Hypothalamus (tissue), 51 donors: ENCODE measurements around the gene SPAG16.
A peak's percentile ranks its signal among the peaks of the same experiment; 100 is the strongest.
"Not testable (repeated sequence)": the region's sequence is repeated elsewhere in the genome, so short reads cannot be mapped to it uniquely, and the experiment has no call there.

Experiments
- DNase-seq, 51 donors: peaks; one replicate each; lab custom pipeline; 2025; lab: John Stamatoyannopoulos, UW

The SPAG16 gene

DNA sequence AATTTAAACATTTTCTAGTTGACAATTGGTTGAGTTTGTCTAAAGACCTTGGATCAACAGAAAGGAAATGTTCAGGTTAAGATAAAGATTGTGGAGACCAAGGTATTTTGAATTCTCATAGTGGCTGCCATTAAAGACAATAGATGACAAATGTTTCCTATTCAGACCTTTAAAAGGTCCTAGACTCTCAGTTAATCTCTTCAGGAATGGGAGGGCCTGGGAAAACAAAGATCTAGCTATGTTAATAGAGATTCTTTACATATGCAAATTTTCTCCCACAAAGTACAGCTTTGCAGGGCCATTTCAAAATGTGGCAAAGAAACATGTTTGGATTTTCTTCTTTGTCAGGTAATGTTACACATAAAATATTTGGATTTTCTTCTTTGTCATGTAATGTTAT is 403.9 kb downstream of the SPAG16 start:
- no peak for DNase-seq

DNA sequence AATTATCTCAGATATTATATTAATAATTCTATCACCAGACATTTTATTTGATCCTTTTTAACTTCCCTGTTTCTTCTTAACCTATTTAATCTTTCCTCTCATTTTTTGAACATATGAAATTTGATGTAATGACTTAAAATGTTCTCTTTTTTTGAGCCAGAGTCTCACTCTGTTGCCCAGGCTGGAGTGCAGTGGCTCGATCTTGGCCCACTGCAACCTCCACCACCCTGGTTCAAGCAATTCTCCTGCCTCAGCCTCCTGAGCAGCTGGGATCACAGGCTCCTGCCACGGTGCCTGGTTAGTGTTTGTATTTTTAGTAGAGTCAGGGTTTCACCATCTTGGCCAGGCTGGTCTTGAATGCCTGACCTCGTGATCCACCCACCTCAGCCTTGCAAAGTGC is 404.6 kb downstream of the SPAG16 start:
- not testable (repeated sequence) for DNase-seq

DNA sequence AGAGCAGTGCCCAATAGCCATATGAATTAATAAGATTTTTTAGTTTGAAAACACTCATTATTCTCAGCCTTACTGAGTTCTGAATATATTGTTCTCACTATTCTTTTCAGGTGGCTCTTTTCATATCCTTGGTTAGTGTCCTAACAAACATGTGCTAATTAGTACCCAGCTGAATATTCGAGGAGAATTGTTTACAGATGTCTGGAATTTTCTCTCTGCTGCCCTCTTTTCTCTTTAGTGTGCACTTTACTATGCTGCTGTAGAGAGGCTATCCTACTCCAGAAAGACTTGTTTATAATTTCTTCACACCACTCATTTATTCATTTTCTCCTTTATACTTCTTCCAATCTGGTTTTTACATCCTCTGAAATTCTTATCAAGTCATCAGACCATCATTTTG is 405.3 kb downstream of the SPAG16 start:
- no peak for DNase-seq

DNA sequence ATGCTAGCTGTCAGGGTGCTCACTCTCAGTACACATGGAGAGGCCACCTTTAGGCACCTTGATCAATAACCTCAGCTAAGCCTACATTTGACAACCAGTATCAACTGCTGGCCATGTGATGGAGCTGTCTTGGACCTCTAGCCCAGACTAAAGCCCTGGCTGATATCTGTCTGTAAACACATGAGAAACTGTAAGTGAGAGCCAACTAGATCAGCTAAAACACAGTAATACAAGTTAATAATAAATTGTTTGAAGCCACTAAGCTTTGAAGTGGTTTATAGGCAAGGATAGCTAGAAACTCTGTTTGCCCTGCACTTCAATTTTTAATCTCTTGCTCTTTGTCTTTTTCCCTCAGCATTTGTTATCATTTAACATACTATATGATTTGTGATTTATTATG is 407.1 kb downstream of the SPAG16 start:
- DNase-seq: no peak

DNA sequence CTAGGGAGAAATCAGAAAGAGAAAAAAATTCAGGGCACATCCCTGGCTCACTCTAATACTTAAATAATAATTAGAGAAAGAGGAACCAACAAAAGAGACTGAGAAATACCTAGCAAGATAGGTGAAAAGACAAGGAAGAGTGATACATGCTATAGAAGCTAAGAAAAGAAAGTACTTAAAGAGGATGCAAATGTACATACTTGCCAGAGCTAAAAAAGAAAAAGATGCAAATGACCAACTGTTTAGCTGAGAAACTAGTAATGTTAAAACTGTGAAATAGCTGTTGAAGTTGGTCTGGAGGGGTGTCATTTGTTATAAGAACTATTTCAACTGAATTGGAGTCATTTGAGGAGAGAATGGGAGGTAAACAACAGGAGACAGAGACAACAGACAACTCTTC is 412.2 kb downstream of the SPAG16 start:
- no peak for DNase-seq

DNA sequence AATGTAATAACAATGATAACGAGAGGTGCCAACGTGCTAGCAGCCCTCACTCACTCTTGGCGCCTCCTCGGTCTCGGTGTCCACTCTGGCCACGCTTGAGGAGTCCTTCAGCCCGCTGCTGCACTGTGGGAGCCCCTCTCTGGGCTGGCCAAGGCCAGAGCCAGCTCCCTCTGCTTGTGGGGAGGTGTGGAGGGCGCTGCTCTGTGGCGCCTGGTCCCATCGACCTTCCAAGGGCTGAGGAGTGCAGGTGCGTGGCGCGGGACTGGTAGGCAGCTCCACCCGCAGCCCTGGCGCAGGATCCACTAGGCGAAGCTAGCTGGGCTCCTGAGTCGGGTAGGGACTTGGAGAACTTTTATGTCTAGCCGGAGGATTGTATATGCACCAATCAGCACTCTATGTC is 417.1 kb downstream of the SPAG16 start:
- not testable (repeated sequence) for DNase-seq

DNA sequence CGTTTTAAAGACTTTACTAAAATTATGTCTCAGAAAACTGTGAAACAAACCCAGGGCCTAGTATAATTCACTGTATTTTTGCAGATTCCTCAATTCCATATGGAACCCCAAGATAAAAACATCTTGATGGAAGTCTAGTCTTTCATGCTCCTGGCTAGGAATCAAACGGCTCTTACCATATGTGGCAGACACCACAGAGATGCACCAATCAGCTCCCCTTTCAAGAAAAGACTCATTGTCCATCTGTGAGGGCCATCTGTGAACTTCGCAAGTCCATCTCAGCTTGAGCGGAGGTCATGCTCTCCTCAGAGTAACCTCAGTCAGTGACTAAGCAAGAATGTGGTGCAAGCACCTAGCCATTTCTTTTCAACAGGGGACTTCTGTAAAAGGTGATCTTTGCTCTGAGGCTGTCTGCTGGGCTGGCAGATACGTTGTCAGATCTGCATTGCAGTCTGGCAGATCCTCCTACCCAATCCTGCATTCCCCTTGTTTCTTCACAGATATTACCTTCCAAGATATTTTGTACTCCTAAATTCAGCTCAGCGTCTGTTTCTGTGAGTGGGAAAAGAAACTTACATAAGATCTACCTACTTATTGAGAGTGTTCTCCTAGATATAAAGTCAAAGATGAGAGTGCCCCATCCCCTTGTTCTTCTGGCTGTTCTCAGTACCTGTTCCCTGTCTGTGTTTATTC is 419.3 kb downstream of the SPAG16 start:
- peak in 1 of 51 donors; percentile 29 for DNase-seq

DNA sequence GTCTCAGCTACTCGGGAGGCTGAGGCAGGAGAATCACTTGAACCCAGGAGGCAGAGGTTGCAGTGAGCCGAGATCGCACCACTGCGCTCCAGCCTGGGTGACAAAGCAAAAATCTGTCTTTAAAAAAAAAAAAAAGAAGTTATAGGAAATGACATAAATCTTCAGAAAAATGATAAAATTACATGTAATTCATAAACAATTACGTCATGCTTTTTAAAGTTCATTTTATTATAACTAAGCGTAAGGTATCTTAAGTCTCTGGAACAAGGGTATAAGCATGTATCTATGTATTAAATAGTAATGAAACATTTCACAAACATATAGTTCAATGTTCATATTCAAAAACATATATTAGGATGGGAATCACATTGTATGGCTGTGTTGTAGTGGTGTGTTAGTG is 425.9 kb downstream of the SPAG16 start:
- no peak for DNase-seq

DNA sequence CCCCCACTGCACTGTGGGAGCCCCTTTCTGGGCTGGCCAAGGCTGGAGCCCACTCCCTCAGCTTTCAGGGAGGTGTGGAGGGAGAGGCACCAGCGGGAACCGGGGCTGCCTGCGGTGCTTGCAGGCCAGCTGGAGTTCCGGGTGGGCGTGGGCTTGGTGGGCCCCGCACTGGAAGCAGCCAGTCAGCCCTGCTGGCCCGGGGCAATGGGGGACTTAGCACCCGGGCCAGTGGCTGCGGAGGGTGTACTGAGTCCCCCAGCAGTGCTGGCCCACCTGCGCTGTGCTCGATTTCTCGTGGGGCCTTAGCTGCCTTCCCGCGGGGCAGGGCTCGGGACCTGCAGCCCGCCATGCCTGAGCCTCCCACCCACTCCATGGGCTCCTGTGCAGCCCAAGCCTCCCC is 434.1 kb downstream of the SPAG16 start:
- DNase-seq: not testable (repeated sequence)

DNA sequence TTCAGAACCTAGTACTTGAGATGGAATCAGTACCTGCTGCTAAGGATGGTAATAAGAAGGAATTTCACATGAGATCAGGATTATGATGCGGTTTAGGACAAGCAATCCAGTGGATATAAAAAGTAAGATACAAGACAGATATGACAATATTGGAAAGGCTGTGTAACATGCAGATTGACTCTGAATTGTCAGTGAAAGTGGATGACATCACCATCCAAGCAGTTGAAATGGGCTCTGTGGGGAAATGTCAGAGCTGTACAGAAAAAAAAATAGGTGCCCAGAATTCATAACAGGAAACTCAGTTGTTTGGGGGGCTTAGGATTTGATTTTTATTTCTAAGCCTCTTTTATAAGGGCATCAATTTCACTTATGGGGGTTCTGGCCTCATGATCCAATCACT is 438.3 kb downstream of the SPAG16 start:
- DNase-seq: no peak

DNA sequence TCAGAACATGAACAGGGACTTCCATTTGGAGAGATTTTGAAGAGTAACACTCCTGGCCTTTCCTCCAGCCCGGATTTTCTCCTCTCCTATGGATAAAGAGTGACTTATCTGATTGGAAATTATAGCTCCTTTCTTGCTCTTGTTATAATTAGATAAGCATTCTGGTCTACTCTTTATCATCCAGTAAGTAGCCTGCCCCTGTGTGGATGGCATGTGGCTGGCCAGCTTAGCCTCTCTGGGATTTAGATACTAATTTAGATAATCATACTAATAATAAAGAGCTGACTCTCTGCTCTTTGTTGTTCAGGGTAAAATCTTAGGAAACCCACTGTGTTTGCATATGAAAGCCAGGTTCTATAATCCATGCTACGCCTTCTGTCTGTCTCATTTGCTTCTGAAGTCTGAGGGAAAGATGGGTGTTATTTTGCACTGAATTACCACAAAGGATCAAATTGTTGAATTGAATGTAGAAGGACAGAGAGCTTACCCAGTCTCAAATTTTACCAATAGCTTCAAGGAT is 438.8 kb downstream of the SPAG16 start:
- no peak for DNase-seq

DNA sequence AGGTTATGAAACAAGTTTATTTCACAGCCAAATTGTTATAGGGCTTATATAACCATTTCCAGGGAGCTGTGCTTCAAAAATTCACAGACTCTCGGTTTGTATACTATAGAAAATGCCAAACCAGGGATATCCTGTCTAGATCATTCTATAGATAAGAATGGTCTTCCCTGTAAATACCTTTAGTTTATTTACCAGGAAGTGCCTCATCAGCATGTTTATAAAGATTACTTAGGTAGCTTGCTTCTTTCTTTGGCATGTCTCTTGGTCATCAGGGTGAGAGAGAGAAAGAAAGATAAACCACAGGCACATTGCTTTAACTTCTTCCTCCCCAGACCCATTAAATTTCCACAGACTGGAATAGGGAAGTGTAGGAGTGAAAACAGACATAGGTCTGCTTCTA is 439.4 kb downstream of the SPAG16 start:
- no peak for DNase-seq

DNA sequence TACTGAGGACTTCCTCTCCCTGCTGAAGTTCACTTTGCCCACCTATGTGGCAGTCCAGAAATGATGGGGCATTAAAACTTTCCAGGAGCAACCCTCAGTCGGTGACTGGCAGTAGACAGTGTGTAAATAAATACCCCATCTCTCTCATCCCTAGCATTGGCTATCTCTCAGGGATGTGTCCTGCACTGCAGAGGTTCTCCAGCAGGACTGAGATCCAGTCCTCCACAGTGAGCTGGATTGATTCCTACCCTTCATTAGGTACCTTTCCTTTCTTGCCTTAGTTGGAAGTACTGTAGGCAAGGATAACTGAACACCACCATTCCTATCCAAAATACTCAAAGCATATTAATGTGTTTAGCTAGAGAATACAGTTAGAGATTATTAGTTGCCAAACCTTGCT is 441.8 kb downstream of the SPAG16 start:
- no peak for DNase-seq

DNA sequence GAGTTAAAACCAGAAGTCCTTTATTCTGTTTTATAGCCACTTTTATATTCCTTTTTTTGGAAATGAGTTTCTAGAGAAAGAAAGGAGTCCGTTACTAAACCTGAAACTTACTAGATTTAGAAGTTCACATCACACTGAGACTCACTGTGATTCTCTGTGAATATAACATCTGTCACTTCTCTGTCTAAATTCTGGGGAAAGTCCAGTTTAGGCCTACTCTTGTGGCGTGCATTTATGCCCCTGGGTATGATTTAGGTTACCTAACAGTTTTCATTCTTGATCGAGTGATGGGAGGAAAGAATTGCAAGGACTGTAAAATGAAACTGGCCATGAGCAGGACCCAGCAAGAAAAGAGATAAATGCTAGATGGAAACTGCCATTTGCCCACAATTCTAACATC is 449.6 kb downstream of the SPAG16 start:
- DNase-seq: no peak

DNA sequence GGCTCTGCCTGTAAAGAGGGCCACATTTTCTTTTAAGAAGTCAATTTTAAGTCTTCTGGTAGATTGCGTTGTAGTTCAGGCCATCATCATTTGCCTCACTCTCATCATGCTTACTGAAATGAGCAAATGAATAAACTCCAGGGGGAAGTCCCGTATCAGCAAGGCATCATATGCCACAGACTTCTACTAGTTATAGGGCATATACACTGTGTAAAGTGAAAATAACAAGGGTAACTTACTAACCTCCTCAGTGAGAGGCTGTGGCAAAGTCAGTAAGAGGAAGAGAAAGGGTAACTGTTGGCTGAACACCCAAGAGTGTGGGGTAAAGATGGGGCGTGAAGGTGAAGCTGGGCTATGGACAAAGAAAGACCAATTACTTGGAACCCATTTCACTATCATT is 456.2 kb downstream of the SPAG16 start:
- no peak for DNase-seq

DNA sequence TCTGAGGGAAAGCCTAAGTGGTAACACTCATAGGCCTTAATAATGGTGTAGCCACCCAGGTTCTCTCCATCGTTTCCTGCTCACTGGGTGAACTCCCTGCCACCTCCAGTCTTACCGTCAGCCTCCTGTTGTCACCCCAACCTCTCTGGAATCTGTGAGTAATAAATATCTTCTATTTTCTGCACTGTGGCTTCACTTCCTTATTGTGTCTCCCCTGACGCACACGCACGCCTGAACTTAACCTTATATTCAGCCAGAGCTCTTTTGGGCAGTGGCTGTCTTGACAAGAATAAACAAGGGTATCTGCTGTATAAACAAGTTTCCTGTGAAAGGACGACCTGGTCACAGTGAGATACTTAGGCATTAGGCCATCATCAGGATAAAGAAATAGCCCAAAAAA is 467.2 kb downstream of the SPAG16 start:
- DNase-seq: no peak

DNA sequence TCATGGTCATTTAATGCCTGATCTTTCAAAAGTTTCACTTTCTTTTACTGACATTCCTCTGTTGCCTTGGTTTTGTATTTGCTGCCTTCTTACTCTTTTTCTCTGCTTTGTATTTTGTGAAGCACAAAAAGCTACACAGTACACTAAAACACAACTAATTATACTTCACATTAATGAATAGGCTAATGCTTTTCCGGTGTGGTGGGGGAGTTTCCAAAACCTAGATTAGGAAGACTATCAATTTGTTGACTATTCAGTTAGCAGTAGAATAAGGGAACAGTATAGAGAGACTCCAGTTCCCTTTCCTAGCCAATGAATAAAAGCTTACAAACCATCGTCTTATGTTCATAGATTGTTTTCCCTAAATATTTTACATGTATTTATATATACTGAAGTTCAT is 468.3 kb downstream of the SPAG16 start:
- no peak for DNase-seq

DNA sequence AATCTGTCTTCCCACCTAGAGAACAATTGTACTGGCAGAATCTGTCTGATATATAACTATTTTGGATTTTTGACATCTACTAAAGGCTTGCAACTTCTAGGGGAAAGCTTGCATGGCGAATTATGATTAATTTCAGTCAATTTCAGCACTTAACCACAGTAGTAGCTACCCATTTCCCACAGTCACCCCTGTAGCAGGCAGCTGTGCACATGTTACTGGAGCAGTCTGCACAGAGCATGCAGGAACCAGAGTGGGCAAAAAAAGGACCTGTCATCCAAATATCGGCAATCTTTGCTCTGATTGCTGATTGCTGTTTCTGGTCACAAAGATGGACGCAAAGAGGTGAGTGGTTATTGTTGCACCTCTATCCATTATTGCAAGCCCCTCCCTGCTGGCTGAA is 473.3 kb downstream of the SPAG16 start:
- no peak for DNase-seq

DNA sequence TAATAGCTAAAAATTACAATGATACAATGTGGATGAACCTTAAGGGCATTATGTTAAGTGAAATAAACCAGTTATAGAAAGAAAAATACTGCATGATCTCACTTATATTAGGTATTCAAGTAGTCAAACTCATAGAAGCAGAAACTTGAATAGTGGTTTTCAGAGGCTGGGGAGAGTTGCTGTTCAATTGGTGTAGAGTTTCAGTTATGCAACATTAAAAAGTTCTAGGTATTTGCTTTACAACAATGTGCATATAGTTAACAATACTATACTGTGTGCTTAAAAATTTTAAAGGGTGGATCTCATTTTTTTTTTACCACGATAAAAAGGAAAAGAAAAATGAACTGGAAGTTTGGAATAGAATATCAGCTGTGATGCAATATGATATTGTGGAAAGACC is 479.1 kb downstream of the SPAG16 start:
- no peak for DNase-seq

DNA sequence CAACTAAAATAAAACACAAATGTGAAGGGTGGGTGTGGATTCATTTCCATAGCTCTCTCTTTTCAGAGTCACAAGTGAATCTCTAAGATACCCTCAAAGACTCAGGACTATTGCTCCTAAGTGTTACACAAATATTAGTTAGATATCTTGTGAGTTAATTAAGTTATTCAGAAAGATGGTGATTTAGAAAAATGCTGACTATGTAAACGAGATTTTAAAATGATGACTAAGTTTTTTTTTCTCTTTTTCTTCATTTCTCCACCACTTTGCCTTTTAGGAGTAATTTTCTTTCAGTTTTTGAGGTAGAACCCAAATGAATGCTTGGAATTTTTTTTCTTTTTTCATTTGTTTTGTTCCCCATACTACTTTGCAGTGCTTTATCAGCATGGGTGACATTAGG is 479.7 kb downstream of the SPAG16 start:
- no peak for DNase-seq

DNA sequence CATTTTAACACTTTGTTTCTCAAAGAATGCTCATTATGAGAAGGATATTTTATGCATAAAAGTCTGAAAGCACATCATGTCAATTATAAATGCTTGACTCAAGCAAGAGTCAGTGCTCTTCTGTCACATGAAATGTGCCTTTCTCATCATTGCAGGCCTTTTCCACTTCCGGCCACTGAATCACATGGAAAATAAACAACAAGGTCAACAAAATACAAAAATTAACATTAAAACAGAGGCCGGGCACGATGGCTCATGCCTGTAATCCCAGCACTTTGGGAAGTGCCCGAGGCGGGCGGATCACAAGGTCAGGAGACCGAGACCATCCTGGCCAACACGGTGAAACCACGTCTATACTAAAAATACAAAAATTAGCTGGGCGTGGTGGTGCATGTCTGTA is 480.6 kb downstream of the SPAG16 start:
- no peak for DNase-seq

DNA sequence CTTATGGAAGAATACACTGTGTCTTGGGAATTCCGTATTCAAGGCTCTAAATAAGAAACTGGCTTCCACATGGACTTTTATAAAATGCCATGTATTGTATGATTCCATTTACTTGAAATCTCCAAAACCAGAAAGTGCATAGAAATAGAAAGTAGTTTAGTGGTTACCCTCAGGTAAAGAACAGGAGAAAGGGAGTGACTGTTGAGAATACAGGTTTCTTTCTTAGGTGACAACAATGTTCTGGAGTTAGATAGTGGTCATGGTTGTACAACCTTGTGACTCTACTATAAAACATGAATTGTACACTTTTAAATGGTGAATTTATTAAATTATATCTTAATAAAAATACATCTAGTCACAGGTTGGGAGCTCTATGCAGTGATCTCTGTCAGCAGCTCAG is 481.8 kb downstream of the SPAG16 start:
- no peak for DNase-seq

DNA sequence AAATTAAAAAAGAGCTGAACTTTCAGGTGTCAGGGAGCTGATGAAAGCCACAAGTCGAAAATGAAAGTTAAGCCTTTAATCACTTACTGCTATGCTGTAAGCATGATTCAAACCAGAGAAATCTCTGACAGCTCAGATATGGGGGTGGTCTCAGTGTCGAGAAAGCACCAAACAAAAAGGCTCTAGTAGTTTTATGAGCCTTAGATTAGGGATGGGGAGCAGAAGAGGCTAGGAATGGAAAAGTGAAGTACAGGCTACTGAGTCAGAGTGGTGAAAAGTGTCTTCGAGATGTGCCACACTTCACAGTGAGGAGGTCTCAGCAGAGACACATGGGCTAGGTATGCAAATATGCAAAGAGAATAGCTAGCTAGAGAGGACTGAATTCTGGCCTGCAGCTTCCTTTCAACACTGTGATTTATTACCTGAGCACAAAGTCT is 482.2 kb downstream of the SPAG16 start:
- no peak for DNase-seq
